ENCODE results near the gene TFRC.
"Not testable (repeated sequence)": the region's sequence is repeated elsewhere in the genome, so short reads cannot be mapped to it uniquely, and the experiment has no call there.

TFRC gene

DNA sequence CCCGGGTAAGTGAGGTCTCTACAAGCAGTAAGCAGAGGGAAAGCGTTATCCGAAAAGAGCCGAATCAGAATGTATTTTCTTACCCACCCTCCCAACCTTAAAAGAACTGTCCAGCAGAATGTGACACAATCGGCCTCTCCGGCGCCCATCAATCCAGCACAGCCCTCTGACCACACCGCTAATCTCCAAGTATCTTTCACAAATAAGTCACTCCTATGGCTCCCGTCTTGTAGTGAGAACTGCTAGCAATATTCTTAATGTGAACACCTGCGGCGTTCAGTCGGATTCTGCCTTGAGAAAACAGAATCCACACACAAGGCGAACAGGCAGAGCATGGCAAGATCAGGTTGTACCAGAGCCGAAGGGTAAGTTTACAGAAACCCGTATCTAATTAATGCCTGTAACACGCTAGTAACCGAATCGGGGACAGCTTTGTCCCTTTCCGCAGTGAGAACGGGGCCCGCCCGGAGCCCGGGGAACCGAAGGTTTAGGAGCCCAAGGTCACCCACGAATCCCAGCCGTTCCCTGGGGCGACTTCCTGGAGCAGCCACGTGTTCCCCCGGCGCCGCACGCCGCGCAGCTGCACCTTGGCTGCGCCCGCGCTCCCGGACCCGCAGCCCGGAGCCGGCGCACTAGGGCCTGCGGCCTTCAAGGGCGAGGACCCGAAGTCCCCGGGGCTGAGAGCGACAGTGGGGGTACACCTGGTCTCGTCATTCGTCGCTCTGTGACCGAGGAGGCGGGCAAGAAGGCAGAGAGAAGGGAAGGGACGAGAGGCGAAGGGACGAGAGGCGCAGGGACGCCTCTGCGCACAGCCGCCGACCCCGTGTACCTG is 672 bp downstream of the TFRC start:
- peak; percentile 5 to 45 for DNase-seq

DNA sequence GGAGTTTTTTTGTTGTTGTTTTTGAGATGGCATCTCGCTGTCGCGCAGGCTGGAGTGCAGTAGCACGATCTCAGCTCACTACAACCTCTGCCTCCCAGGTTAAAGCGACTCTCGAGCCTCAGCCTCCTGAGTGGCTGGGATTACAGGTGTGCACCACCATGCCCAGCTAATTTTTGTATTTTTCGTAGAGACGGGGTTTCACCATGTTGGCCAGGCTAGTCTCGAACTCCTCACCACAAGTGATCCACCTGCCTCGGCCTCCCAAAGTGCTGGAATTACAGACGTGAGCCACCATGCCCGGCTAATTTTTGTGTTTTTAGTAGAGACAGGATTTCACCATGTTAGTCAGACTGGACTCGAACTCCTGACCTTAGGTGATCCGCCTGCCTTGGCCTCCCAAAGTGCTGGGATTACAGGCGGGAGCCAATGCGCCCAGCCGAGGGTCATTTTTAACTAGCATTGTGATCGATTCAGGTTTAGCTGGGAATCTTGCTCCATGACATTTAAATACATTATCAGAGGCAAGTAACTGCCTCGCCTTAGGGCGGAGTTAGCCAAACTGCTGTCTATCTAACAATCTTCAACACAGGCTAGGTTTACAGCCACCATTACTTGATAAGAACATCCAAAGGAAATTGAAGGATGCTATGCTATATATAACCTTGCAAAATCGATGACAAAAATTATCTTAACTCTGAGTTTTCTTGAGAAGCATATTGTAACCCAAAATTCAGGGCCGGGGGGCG is 1.6 kb downstream of the TFRC start:
- DNase-seq, result not testable (repeated sequence)

- DNase-seq, result no peak
Observed at GRCh38 chr3:196079682-196080081, 2.2 kb downstream of the TFRC start.

GRCh38 chr3:196075013-196075412 is 6.9 kb downstream of the TFRC start:
- DNase-seq, result no peak

DNA sequence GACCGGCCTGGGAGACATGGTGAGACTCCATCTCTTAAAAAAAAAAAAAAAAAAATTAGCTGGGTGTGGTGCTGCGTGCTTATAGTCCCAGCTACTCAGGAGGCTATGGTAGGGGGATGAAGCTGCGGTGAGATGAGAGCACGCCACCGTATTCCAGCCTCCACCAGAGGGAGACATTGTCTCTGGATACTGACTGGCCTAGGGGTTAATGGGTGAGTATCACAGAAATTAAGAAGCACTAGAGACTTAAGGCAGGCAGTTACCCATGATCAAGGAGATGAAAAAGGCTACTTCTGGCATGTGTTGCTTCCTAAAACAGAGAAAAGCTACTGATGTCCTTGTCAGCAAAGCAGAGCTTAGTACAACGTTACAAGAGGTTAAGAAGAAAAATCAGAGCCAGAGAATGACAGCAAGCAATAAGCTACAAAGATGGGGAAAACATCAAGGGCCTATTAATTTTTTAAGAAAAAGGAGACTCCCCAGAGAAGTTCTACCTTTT is 8.6 kb downstream of the TFRC start:
- peak; percentile 52 to 55 for DNase-seq

DNA sequence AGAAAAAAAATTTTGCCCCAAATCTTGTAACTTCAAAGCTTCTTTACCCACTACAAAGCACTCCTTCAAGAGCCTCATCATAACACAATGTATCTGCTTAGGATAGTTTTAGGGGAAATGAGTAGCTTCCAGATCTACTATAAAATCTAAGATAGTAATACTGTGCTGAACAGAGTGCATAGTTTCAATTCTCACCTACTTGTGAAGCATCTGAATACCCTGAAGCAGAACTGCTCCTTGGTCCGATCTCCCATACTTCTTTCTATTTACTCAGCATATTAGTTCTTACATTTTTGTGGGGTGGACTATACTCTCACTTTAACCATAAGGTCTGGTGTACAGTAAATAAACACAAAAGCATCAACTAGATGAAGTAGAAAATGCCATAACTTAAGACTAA is 9.6 kb downstream of the TFRC start:
- no peak for DNase-seq

DNA sequence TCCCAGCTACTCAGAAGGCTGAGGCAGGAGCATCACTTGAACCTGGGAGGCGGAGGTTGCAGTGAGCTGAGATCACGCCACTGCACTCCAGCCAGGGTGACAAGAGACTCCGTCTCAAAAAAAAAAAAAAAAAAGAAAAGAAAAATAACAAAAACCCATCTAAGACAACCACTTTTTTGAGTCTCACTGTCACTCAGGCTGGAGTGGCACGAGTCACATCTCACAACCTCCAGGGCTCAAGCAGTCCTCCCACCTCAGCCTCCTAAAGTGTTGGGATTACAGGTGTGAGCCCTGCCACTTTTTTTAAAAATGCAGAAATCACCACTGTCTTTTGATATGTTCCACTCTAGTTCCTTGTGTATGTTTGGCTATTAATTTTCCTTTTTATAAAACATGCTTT is 13.1 kb downstream of the TFRC start:
- not testable (repeated sequence) for DNase-seq

DNA sequence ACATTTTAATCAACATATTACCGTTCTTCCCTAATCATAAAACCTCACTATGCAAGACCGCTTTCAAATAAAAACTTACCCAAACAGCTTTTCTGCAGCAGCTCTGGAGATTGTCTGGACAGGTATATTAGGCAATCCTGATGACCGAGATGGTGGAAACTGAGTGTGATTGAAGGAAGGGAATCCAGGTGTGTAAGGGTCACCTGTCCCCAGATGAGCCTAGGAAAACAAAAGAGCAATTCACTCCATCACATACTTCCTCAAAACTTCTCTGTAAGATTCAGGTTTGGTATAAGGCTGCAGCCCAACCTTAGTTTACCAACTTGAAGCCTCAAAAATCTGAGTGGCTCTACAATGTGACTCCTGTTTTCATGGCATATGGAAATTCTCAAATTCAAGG is 14.5 kb downstream of the TFRC start:
- DNase-seq, result no peak

- no peak for DNase-seq
Observed at GRCh38 chr3:196063971-196064370, 17.9 kb downstream of the TFRC start.

GRCh38 chr3:196063456-196063855 is 18.4 kb downstream of the TFRC start:
- DNase-seq, result no peak

- no peak for DNase-seq
Observed at GRCh38 chr3:196063049-196063448, 18.8 kb downstream of the TFRC start.

DNA sequence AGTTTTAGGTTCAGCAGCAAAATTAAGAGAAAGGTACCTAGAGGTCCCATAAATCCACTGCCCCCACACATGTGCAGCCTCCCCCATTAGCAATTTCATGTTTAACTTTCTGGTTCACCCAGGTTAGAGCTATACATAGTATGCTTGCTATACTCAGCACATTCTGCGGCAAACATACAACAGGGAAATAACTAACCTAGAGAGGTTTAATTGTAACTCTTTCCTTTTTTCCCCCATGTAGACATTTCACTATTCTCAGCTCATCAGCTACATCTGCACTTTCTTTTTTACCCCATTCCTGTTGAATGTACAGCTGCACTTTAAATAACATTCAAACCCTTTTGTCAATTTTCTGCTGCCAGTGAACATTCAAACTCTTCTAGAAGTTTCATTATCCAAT is 21.1 kb downstream of the TFRC start:
- DNase-seq, result no peak

- DNase-seq, result no peak
Observed at GRCh38 chr3:196057760-196058331, 24.0 kb downstream of the TFRC start.

DNA sequence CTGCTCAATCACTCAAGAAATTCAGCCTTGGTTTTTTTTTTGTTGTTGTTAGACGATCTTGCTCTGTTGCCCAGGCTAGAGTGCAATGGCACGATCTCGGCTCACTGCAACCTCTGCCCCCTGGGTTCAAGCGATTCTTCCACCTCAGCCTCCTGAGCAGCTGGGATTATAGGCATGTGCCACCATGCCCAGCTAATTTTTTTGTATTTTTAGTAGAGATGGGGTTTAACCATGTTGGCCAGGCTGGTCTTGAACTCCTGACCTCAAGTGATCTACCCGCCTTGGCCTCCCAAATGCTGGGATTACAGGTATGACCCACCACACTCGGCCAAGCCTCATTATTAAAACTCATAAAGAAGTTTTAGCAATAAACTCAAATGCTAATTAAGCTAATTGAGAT is 25.5 kb downstream of the TFRC start:
- not testable (repeated sequence) for DNase-seq

- no peak for DNase-seq
Observed at GRCh38 chr3:196055683-196056270, 26.1 kb downstream of the TFRC start.

DNA sequence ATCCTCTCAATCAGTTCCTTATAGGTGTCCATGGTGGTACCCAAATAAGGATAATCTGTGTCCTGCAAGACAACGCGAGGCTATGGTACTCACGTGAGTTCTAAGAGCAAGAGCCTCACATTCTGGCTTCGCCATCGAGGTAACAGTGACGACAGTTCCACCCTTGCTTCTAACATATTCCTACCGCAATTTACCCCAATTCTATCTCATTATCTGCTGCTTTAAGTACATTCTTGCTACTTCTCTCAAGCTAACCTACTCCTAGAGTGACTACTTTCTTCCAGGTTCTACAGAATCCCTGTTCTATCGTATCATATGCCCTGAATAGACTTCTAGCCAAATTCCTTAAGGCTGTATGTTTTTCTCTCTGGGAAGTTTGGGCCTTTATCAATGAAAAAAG is 26.6 kb downstream of the TFRC start:
- DNase-seq, result no peak

DNA sequence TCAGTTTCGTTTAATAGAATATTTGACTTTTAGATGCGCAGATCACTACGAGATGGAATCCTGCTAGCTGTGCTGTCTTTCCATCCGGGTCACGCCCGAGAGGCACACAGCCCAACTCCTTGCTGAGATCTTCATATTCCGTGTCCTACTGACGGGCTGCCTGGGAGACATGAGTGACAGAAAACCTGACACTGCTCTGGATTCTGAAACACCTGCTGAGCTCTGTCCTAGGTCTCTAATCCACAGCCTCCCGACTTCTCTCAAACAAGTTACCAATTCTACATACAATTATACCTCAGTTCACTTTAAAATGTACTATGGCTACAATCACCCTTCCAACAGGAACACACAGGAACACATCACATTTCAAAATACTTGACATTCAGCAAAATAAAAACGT is 27.2 kb downstream of the TFRC start:
- DNase-seq, result no peak

- DNase-seq, result no peak
Observed at GRCh38 chr3:196053487-196053886, 28.4 kb downstream of the TFRC start.

DNA sequence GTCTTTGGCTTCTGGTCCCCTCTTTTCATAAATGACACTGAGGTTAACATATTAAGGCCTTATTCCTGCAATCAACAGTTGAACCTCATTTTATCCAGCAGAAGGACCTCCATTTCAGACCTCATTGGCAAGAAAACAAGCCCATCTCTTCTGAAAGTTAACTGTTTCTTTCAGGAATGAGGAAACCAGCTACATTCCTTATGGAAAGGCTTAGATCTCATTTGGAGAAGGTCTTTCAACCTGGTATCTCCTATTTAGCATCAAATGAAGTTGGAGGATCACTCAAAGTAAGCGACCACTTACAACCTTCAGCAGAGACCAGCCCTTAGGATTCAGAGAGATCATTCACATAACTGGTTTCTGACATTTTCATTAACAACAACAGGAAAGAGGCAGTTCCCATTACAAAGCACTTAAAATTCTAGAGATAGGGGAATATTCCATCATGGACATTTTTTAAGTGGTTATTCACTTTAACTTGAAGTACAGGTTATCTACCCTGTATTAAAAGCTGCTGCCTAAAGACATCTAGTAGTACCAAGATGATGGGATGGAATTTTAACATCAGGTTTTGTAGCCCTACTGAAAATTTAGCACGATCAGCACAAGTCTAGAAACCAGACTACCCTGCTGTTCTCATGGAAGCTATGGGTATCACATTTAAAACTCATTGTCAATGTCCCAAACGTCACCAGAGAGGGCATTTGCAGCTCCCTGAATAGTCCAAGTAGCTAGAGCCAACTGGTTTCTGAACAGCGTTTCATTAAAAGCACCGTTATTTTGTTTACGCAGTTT is 30.4 kb downstream of the TFRC start:
- peak in 1 of 2 donors; percentile 21 for DNase-seq

DNA sequence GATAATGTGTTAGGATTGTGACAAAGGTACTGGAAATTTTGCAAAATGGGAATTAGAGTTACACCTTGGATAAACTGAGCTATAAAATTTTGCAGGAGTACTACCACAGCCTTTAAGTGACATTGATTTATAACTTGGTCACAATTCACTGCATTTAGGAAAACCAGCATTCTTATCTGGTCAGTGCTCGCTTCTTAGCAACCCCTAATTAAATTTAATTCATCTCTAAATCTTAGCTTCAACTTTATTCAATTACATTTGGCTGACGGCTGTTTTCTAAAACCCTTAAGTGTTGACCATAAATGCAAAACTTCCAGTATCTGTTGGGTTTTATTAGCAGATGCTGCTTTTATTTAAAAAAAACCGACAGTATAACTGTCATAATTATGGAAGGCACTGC is 31.3 kb downstream of the TFRC start:
- DNase-seq, result peak in 1 of 2 donors; percentile 4

GRCh38 chr3:196049653-196050052 is 32.2 kb downstream of the TFRC start:
- no peak for DNase-seq

DNA sequence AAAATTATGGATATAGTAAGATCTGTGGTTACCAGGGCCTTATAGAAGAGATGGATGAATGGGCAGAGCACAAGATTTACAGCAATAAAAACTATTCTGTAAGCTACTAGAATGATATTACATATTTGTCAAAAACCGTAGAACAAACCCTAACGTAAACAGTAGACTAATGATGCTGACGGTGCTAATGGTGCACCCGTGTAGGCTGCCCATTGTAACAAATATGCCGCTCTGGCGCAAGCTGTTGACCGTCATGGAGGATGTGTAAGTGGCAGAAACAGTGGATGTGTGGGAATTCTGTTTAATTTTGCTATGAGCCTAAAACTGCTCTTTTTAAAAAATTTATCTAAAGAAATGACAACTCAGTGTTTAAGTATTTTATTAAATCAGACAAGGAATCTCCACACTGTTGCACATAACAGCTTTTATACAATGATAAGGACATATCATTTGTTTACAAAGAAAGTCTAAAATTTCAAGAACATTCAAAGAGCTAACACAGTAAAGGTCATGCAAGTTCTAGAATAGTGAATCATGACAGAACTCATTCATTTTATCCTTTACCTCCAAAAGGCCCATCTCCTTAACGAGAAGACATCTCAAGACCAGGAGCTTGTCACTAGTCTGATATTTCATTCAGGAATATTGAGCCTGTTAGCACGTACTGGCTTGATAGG is 32.8 kb downstream of the TFRC start:
- DNase-seq, result no peak
